Stomach (tissue), 4 donors: ENCODE data around the gene TMEM242.

Experiments used
- EP300 ChIP-seq: sonication (generic); formaldehyde crosslinking; IDR thresholded peaks from one replicate; pipeline ENCODE4 v1.6.1; 2017; ENCODE audit warnings: antibody characterized with exemption
- POLR2A ChIP-seq, 4 donors: fragments of 450-650 bp; IDR thresholded peaks; one replicate each; pipeline ENCODE4 v1.6.1; 2016; ENCODE audit warnings: antibody characterized with exemption in 4 of 4, control low read depth in 2 of 4, mild to moderate bottlenecking in 1 of 4, moderate library complexity in 1 of 4
- POLR2AphosphoS5 ChIP-seq, 3 donors: sonication (generic); formaldehyde crosslinking; IDR thresholded peaks; one replicate each; pipeline ENCODE4 v1.6.1; 2016; ENCODE audit warnings: antibody characterized with exemption in 3 of 3
- TF ChIP-seq, protein P1 (sequence below), 7 experiments: fragments of 450-650 bp in 4 of 7; fragments of 200-600 bp in 3 of 7; sonication (generic) in 3 of 7; IDR thresholded peaks; one replicate each; pipeline ENCODE4 v1.5.1; 2016 to 2019; ENCODE audit warnings: antibody characterized with exemption in 7 of 7, control low read depth in 2 of 7, mild to moderate bottlenecking in 1 of 7

GRCh38 chr6:157333537-157333936 lies 10.2 kb upstream of the TMEM242 start:
- TF ChIP-seq, protein P1, sequence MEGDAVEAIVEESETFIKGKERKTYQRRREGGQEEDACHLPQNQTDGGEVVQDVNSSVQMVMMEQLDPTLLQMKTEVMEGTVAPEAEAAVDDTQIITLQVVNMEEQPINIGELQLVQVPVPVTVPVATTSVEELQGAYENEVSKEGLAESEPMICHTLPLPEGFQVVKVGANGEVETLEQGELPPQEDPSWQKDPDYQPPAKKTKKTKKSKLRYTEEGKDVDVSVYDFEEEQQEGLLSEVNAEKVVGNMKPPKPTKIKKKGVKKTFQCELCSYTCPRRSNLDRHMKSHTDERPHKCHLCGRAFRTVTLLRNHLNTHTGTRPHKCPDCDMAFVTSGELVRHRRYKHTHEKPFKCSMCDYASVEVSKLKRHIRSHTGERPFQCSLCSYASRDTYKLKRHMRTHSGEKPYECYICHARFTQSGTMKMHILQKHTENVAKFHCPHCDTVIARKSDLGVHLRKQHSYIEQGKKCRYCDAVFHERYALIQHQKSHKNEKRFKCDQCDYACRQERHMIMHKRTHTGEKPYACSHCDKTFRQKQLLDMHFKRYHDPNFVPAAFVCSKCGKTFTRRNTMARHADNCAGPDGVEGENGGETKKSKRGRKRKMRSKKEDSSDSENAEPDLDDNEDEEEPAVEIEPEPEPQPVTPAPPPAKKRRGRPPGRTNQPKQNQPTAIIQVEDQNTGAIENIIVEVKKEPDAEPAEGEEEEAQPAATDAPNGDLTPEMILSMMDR (IDR thresholded peaks at IDR 0.05) = no peak
- TF ChIP-seq EP300 (no peak), POLR2AphosphoS5 (IDR thresholded peaks at IDR 0.05) (no peak), POLR2A (IDR thresholded peaks at IDR 0.05) (no peak)
